GM23338 (cell line): ENCODE results near the gene SH3RF3. TPM values are rescaled to one million over a fixed set of nuclear protein-coding genes. Genes with fewer than 3 reads are reported as not detected.

ENCODE experiments used
- ATAC-seq: fragments of 200-7000 bp; cut with Tn5 transposase; 3 replicates; pipeline ENCODE4 v1.9.1; 2020
- DNase-seq: peaks from one replicate; pipeline ENCODE4 v3.0.0-alpha.2; 2015; ENCODE audit warnings: low spot score
- H2AFZ ChIP-seq: fragments of 200-600 bp; sonication (generic); 2 replicates; pipeline ENCODE4 v1.8.0; 2016; ENCODE audit warnings: antibody characterized with exemption, mild to moderate bottlenecking, moderate library complexity
- H3F3A ChIP-seq: fragments of 200-600 bp; sonication (generic); replicated peaks from 2 replicates; pipeline ENCODE4 v1.8.0; 2017; ENCODE audit warnings: antibody characterized with exemption, mixed run types, low read depth
- H3K27ac ChIP-seq: fragments of 200-600 bp; sonication (generic); 2 replicates; pipeline ENCODE4 v1.6.1; 2016; ENCODE audit warnings: low read depth
- H3K27me3 ChIP-seq: fragments of 200-600 bp; sonication (generic); 2 replicates; pipeline ENCODE4 v1.8.0; 2016; ENCODE audit warnings: mild to moderate bottlenecking, mixed run types, moderate library complexity; ENCODE audit not compliant: insufficient read depth
- H3K36me3 ChIP-seq: fragments of 200-600 bp; sonication (generic); 2 replicates; pipeline ENCODE4 v1.8.0; 2016; ENCODE audit warnings: mild to moderate bottlenecking; ENCODE audit not compliant: insufficient read depth
- H3K4me1 ChIP-seq: fragments of 200-600 bp; sonication (generic); 2 replicates; pipeline ENCODE4 v1.8.0; 2016; ENCODE audit warnings: mild to moderate bottlenecking, moderate library complexity; ENCODE audit not compliant: insufficient read depth
- H3K4me2 ChIP-seq: fragments of 200-600 bp; sonication (generic); 2 replicates; pipeline ENCODE4 v1.7.1; 2017; ENCODE audit warnings: mixed run types
- H3K4me3 ChIP-seq: fragments of 200-600 bp; sonication (generic); 2 replicates; pipeline ENCODE4 v1.6.1; 2016; ENCODE audit warnings: mixed run types
- H3K79me2 ChIP-seq: fragments of 200-600 bp; sonication (generic); replicated peaks from 2 replicates; pipeline ENCODE4 v1.8.0; 2017; ENCODE audit warnings: mild to moderate bottlenecking; ENCODE audit not compliant: insufficient read depth
- H3K9me2 ChIP-seq: fragments of 200-600 bp; sonication (generic); 2 replicates; pipeline ENCODE4 v1.8.0; 2017; ENCODE audit not compliant: insufficient read depth
- H4K20me1 ChIP-seq: fragments of 200-600 bp; sonication (generic); replicated peaks from 2 replicates; pipeline ENCODE4 v1.8.0; 2017; ENCODE audit warnings: mild to moderate bottlenecking; ENCODE audit not compliant: insufficient read depth
- H3K27ac Mint-ChIP-seq: 2 replicates; pipeline ENCODE4 v1.8.0; 2020; ENCODE audit warnings: inconsistent platforms, mild to moderate bottlenecking, moderate library complexity, mixed read lengths
- H3K27me3 Mint-ChIP-seq: 3 replicates; pipeline ENCODE4 v1.8.0; 2022; ENCODE audit warnings: low read depth, mild to moderate bottlenecking, moderate library complexity, mixed read lengths, inconsistent platforms; ENCODE audit not compliant: insufficient read depth, poor library complexity
- H3K36me3 Mint-ChIP-seq: 3 replicates; pipeline ENCODE4 v1.8.0; 2021; ENCODE audit warnings: low read depth, mild to moderate bottlenecking, inconsistent platforms, moderate library complexity, mixed read lengths
- H3K4me1 Mint-ChIP-seq: 3 replicates; pipeline ENCODE4 v1.8.0; 2020; ENCODE audit warnings: mild to moderate bottlenecking, inconsistent platforms, mixed read lengths
- H3K4me3 Mint-ChIP-seq: 3 replicates; pipeline ENCODE4 v1.8.0; 2021; ENCODE audit warnings: moderate library complexity, mild to moderate bottlenecking, inconsistent platforms, mixed read lengths
- H3K9me3 Mint-ChIP-seq: 3 replicates; pipeline ENCODE4 v1.8.0; 2020; ENCODE audit warnings: moderate library complexity, mild to moderate bottlenecking, inconsistent platforms, mixed read lengths
- CREB1 ChIP-seq: fragments of 250-450 bp; sonication (Bioruptor Pico); IDR thresholded peaks from 2 replicates; pipeline ENCODE4 v1.5.0; 2020; ENCODE audit warnings: low read depth, mild to moderate bottlenecking, moderate library complexity
- ETS1 ChIP-seq: IDR thresholded peaks from 2 replicates; pipeline ENCODE4 v1.6.1; 2016; ENCODE audit warnings: antibody characterized with exemption
- JUNB ChIP-seq: IDR thresholded peaks from one replicate; pipeline ENCODE4 v1.6.1; 2016; ENCODE audit warnings: antibody characterized with exemption; ENCODE audit not compliant: unreplicated experiment
- POLR2AphosphoS5 ChIP-seq: IDR thresholded peaks from 2 replicates; pipeline ENCODE4 v1.6.1; 2016; ENCODE audit warnings: antibody characterized with exemption, low read depth
- STAT1 ChIP-seq: IDR thresholded peaks from one replicate; pipeline ENCODE4 v1.6.1; 2016; ENCODE audit warnings: antibody characterized with exemption; ENCODE audit not compliant: unreplicated experiment
- polyA plus RNA-seq: library from polyadenylated mRNA; unstranded; fragments of >200 nt; fragmentation: Nextera tagmentation; extraction: Ambion mirVana; gene quantifications from 2 replicates; pipeline ENCODE4 v1.2.1, GENCODE V29; 2016
- total RNA-seq: library from RNA; depleted of rRNA; stranded (reverse); fragments of >200 nt; shearing (Covaris generic); gene quantifications from 2 replicates; pipeline ENCODE4 v1.2.3, GENCODE V29; 2014

The SH3RF3 gene
- total and polyA plus RNA-seq, 2 experiments from 2014 or later, result 0.11 to 0.63 TPM

GRCh38 chr2:109373791-109374547, 245.0 kb downstream of the SH3RF3 start:
- Histone ChIP-seq H3K36me3 (no peaks in the 10 kb centered on the region), H3K4me3 (no peak overlapping the region), H3K27ac (no peak overlapping the region), H3K9me2 (no peaks in the 10 kb centered on the region), H3K27me3 (no peaks in the 10 kb centered on the region), H3K79me2 (no peaks in the 10 kb centered on the region), H4K20me1 (no peaks in the 10 kb centered on the region), H2AFZ (no peak overlapping the region), H3K4me2 (no peak overlapping the region), H3K4me1 (no peaks in the 10 kb centered on the region), H3F3A (no peaks in the 10 kb centered on the region)
- H3K9me3 Mint-ChIP-seq, result no peaks in the 10 kb centered on the region
- no peak overlapping the region for H3K27ac Mint-ChIP-seq
- H3K4me1 Mint-ChIP-seq, result no peaks in the 10 kb centered on the region; the same call in 2 of the 3 replicates
- peaks cover 7% of the 10 kb centered on the region for H3K27me3 Mint-ChIP-seq
- no peak for DNase-seq
- no peak for ATAC-seq
- TF ChIP-seq CREB1 (CRISPR knock-in tag) (no peak), ETS1 (no peak), JUNB (no peak)
- no peaks in the 10 kb centered on the region; the same call in 2 of the 3 replicates for H3K36me3 Mint-ChIP-seq
- H3K4me3 Mint-ChIP-seq, result no peak overlapping the region

GRCh38 chr2:109374548-109375130, 245.6 kb downstream of the SH3RF3 start:
- H3K79me2 ChIP-seq, result no peaks in the 10 kb centered on the region
- no peak overlapping the region for H3K4me3 ChIP-seq
- no peaks in the 10 kb centered on the region for H3K9me3 Mint-ChIP-seq
- H3K9me2 ChIP-seq, result no peaks in the 10 kb centered on the region
- H3F3A ChIP-seq, result no peaks in the 10 kb centered on the region
- H3K4me1 Mint-ChIP-seq, result no peaks in the 10 kb centered on the region; the same call in 2 of the 3 replicates
- no peaks in the 10 kb centered on the region for H3K36me3 ChIP-seq
- H3K4me2 ChIP-seq, result no peak overlapping the region
- H3K4me1 ChIP-seq, result no peaks in the 10 kb centered on the region
- H3K27ac ChIP-seq, result no peak overlapping the region
- H3K27me3 ChIP-seq, result no peaks in the 10 kb centered on the region
- no peak overlapping the region for H3K4me3 Mint-ChIP-seq
- no peak overlapping the region for H3K27ac Mint-ChIP-seq
- DNase-seq, result no peak
- ATAC-seq, result no peak
- TF ChIP-seq POLR2AphosphoS5, result no peak
- H3K36me3 Mint-ChIP-seq, result no peaks in the 10 kb centered on the region; the same call in 2 of the 3 replicates
- H2AFZ ChIP-seq, result no peak overlapping the region
- peaks cover 5% of the 10 kb centered on the region for H3K27me3 Mint-ChIP-seq
- no peaks in the 10 kb centered on the region for H4K20me1 ChIP-seq

GRCh38 chr2:109375131-109375561, 246.1 kb downstream of the SH3RF3 start:
- ATAC-seq, result no peak
- Mint-ChIP-seq H3K4me3 (no peak overlapping the region), H3K27ac (no peak overlapping the region)

More at GRCh38 chr2:109375131-109375561, 246.1 kb downstream of the SH3RF3 start:
- no peaks in the 10 kb centered on the region for H3K9me2 ChIP-seq
- H4K20me1 ChIP-seq, result no peaks in the 10 kb centered on the region
- no peaks in the 10 kb centered on the region for H3K4me1 ChIP-seq
- no peaks in the 10 kb centered on the region for H3F3A ChIP-seq
- Mint-ChIP-seq H3K36me3 (no peaks in the 10 kb centered on the region; the same call in 2 of the 3 replicates), H3K27me3 (peaks cover 5% of the 10 kb centered on the region), H3K9me3 (no peaks in the 10 kb centered on the region), H3K4me1 (no peaks in the 10 kb centered on the region; the same call in 2 of the 3 replicates)
- H3K4me2 ChIP-seq, result no peak overlapping the region
- no peaks in the 10 kb centered on the region for H3K36me3 ChIP-seq
- no peaks in the 10 kb centered on the region for H3K27me3 ChIP-seq
- no peak overlapping the region for H3K4me3 ChIP-seq
- no peaks in the 10 kb centered on the region for H3K79me2 ChIP-seq
- H3K27ac ChIP-seq, result no peak overlapping the region
- H2AFZ ChIP-seq, result no peak overlapping the region
- DNase-seq, result no peak
- TF ChIP-seq STAT1 (no peak), POLR2AphosphoS5 (no peak)
